Hepatocyte (in vitro differentiated cells): Measurements from ENCODE around the gene AURKA. TPM values are rescaled to one million over a fixed set of nuclear protein-coding genes. Genes with fewer than 3 reads are reported as not detected.
"Not testable (repeated sequence)": the region's sequence is repeated elsewhere in the genome, so short reads cannot be mapped to it uniquely, and the experiment has no call there.

Experiments used
- DNase-seq: peaks from one replicate; pipeline ENCODE4 v3.0.0-alpha.2; 2016; ENCODE audit warnings: low spot score
- H2AFZ ChIP-seq: fragments of 200-600 bp; sonication (generic); 2 replicates; pipeline ENCODE4 v1.6.0; 2016; ENCODE audit warnings: antibody characterized with exemption, mild to moderate bottlenecking
- H3K27ac ChIP-seq: fragments of 200-600 bp; sonication (generic); 2 replicates; pipeline ENCODE4 v1.5.1; 2016; ENCODE audit warnings: mild to moderate bottlenecking
- H3K27me3 ChIP-seq: fragments of 200-600 bp; sonication (generic); 2 replicates; pipeline ENCODE4 v1.6.1; 2016
- H3K36me3 ChIP-seq: fragments of 200-600 bp; sonication (generic); replicated peaks from 2 replicates; pipeline ENCODE4 v1.5.1; 2016; ENCODE audit warnings: low read depth; ENCODE audit not compliant: insufficient read depth
- H3K4me1 ChIP-seq: fragments of 200-600 bp; sonication (generic); 2 replicates; pipeline ENCODE4 v1.5.1; 2016; ENCODE audit warnings: mild to moderate bottlenecking, moderate library complexity; ENCODE audit not compliant: insufficient read depth
- H3K4me2 ChIP-seq: fragments of 200-600 bp; sonication (generic); 2 replicates; pipeline ENCODE4 v1.6.0; 2016
- H3K4me3 ChIP-seq: fragments of 200-600 bp; sonication (generic); 2 replicates; pipeline ENCODE4 v1.5.1; 2016; ENCODE audit warnings: mild to moderate bottlenecking
- H3K79me2 ChIP-seq: fragments of 200-600 bp; sonication (generic); 2 replicates; pipeline ENCODE4 v1.6.0; 2017; ENCODE audit warnings: mild to moderate bottlenecking
- H3K9me2 ChIP-seq: fragments of 200-600 bp; sonication (generic); replicated peaks from 2 replicates; pipeline ENCODE4 v1.6.0; 2017; ENCODE audit warnings: mild to moderate bottlenecking; ENCODE audit not compliant: insufficient read depth
- H3K9me3 ChIP-seq: fragments of 200-600 bp; sonication (generic); 2 replicates; pipeline ENCODE4 v1.5.1; 2016; ENCODE audit warnings: low read depth, mild to moderate bottlenecking
- H4K20me1 ChIP-seq: fragments of 200-600 bp; sonication (generic); 2 replicates; pipeline ENCODE4 v1.6.0; 2016; ENCODE audit warnings: mild to moderate bottlenecking; ENCODE audit not compliant: insufficient read depth, poor library complexity, severe bottlenecking
- CTCF ChIP-seq: fragments of 200-600 bp; sonication (generic); IDR thresholded peaks from 2 replicates; pipeline ENCODE4 v1.5.1; 2016; ENCODE audit warnings: antibody characterized with exemption, mild to moderate bottlenecking; ENCODE audit not compliant: poor library complexity
- EZH2 ChIP-seq: fragments of 200-600 bp; sonication (generic); IDR thresholded peaks from 2 replicates; pipeline ENCODE4 v1.6.1; 2016; ENCODE audit warnings: antibody characterized with exemption, mild to moderate bottlenecking, borderline replicate concordance
- EZH2phosphoT487 ChIP-seq: fragments of 200-600 bp; sonication (generic); IDR thresholded peaks from one replicate; pipeline ENCODE4 v1.6.1; 2018; ENCODE audit warnings: antibody characterized with exemption, mild to moderate bottlenecking, low read depth, moderate library complexity; ENCODE audit not compliant: unreplicated experiment, severe bottlenecking
- WGBS: methylation state at CpG from one replicate; pipeline ENCODE4 v1.1.6; 2016; ENCODE audit warnings: low lambda C conversion rate; ENCODE audit errors: missing lambda C conversion rate; 5-methylcytosine and 5-hydroxymethylcytosine counted together
- polyA plus RNA-seq: library from polyadenylated mRNA; unstranded; fragments of >200 nt; fragmentation: Nextera tagmentation; extraction: Ambion mirVana; gene quantifications from 2 replicates; pipeline ENCODE4 v1.2.1, GENCODE V29; 2016
- total RNA-seq: library from RNA; depleted of rRNA; stranded (reverse); fragments of >200 nt; gene quantifications from 2 replicates; pipeline ENCODE4 v1.2.3, GENCODE V29; 2014

Gene AURKA
- total and polyA plus RNA-seq, 2 experiments from 2014 or later: 13.4 to 16.9 TPM

- peak; percentile 26 for DNase-seq
- Histone ChIP-seq H2AFZ (peak overlapping the region; percentile 43), H3K27me3 (no peaks in the 10 kb centered on the region), H3K27ac (peak overlapping the region; percentile 45), H3K4me2 (peak overlapping the region; percentile 78), H3K9me3 (no peaks in the 10 kb centered on the region), H3K79me2 (peaks cover 73% of the 10 kb centered on the region), H3K9me2 (no peaks in the 10 kb centered on the region), H3K4me3 (peak overlapping the region; percentile 18), H3K36me3 (no peaks in the 10 kb centered on the region), H4K20me1 (no peaks in the 10 kb centered on the region), H3K4me1 (peaks cover 10% of the 10 kb centered on the region)
- no peak for TF ChIP-seq EZH2
- TF ChIP-seq EZH2phosphoT487: no peak
- TF ChIP-seq CTCF: no peak
- WGBS: under 1% methylated on average over 26 of the region's 29 CpGs
These were observed 351 bp downstream of the AURKA start for GRCh38 chr20:56391596-56392131.

- TF ChIP-seq CTCF (no peak), EZH2 (no peak)
- Histone ChIP-seq H3K9me2 (no peaks in the 10 kb centered on the region), H4K20me1 (no peaks in the 10 kb centered on the region), H3K4me2 (peak overlapping the region; percentile 78), H3K9me3 (no peaks in the 10 kb centered on the region), H3K27ac (peak overlapping the region; percentile 45), H3K4me3 (peak overlapping the region; percentile 18), H3K79me2 (peaks cover 74% of the 10 kb centered on the region), H3K36me3 (no peaks in the 10 kb centered on the region), H3K4me1 (peaks cover 10% of the 10 kb centered on the region), H3K27me3 (no peaks in the 10 kb centered on the region), H2AFZ (peak overlapping the region; percentile 43)
- 22% methylated on average over 10 of the region's 10 CpGs for WGBS
- DNase-seq: no peak
These were observed 978 bp downstream of the AURKA start for GRCh38 chr20:56391037-56391436.

- H3K27ac ChIP-seq, H3K27me3 ChIP-seq, H3K9me2 ChIP-seq, H3K9me3 ChIP-seq, H2AFZ ChIP-seq, H3K4me1 ChIP-seq, DNase-seq, H3K36me3 ChIP-seq, H4K20me1 ChIP-seq, H3K4me3 ChIP-seq: not testable (repeated sequence)
- Histone ChIP-seq H3K4me2 (peak overlapping the region; percentile 78), H3K79me2 (peaks cover 76% of the 10 kb centered on the region)
- WGBS: 100% methylated on average over 9 of the region's 9 CpGs
These were observed 1.6 kb downstream of the AURKA start for GRCh38 chr20:56390396-56390795.

GRCh38 chr20:56389807-56390206 is 2.2 kb downstream of the AURKA start:
- H3K9me2 ChIP-seq: no peaks in the 10 kb centered on the region
- peaks cover 10% of the 10 kb centered on the region for H3K4me1 ChIP-seq
- WGBS: 92% methylated on average over 4 of the region's 4 CpGs
- no peak overlapping the region for H3K4me2 ChIP-seq
- H3K36me3 ChIP-seq: no peaks in the 10 kb centered on the region
- H3K79me2 ChIP-seq: peaks cover 73% of the 10 kb centered on the region
- no peak for TF ChIP-seq EZH2
- no peak for TF ChIP-seq CTCF
- TF ChIP-seq EZH2phosphoT487: no peak
- no peak overlapping the region for H3K4me3 ChIP-seq
- H3K9me3 ChIP-seq: no peaks in the 10 kb centered on the region
- no peaks in the 10 kb centered on the region for H3K27me3 ChIP-seq
- DNase-seq: no peak
- H4K20me1 ChIP-seq: no peaks in the 10 kb centered on the region
- H2AFZ ChIP-seq: no peak overlapping the region
- H3K27ac ChIP-seq: no peak overlapping the region
